Adrenal gland (tissue), 12 donors: ENCODE measurements around the gene OSBPL10. TPM values are rescaled to one million over a fixed set of nuclear protein-coding genes. Genes with fewer than 3 reads are reported as not detected.

Experiments used
- DNase-seq, 7 donors: peaks; one replicate each; pipeline ENCODE4 v3.0.0-alpha.2; 2019 to 2020
- H3K27ac ChIP-seq, 5 donors: fragments of 200-600 bp; sonication (generic) in 4 of 5; 1 replicate in 3 of 5; 2 replicates in 2 of 5; pipeline versions ENCODE4 v1.5.1 to v1.8.0; 2016 to 2020; ENCODE audit warnings: mild to moderate bottlenecking in 1 of 5
- H3K27me3 ChIP-seq: fragments of 200-600 bp; 2 replicates; pipeline ENCODE4 v1.8.0; 2021
- H3K36me3 ChIP-seq, 2 donors: fragments of 200-600 bp; replicated peaks in 1 of 2; 1 replicate in 1 of 2; 2 replicates in 1 of 2; pipeline versions ENCODE4 v1.5.1 to v1.8.0; 2018 to 2022
- H3K4me1 ChIP-seq, 2 donors: fragments of 200-600 bp; replicated peaks in 1 of 2; 1 replicate in 1 of 2; 2 replicates in 1 of 2; pipeline versions ENCODE4 v1.5.1 to v1.8.0; 2018 to 2021
- H3K4me3 ChIP-seq, 4 donors: fragments of 200-600 bp; sonication (generic) in 3 of 4; one replicate each; pipeline ENCODE4 v1.5.1; 2016 to 2018
- H3K9me3 ChIP-seq, 3 donors: fragments of 200-600 bp; sonication (generic) in 1 of 3; replicated peaks in 1 of 3; 1 replicate in 2 of 3; 2 replicates in 1 of 3; pipeline versions ENCODE4 v1.5.1 to v1.8.0; 2016 to 2021
- CTCF ChIP-seq, 6 experiments: fragments of 450-650 bp in 4 of 6; fragments of 200-600 bp in 2 of 6; sonication (generic) in 1 of 6; IDR thresholded peaks; 1 replicate in 5 of 6; 2 replicates in 1 of 6; pipeline versions ENCODE4 v1.5.1 to v1.8.0; 2016 to 2021; ENCODE audit warnings: antibody characterized with exemption in 6 of 6, mild to moderate bottlenecking in 2 of 6, moderate library complexity in 1 of 6
- POLR2A ChIP-seq, 2 donors: fragments of 450-650 bp; IDR thresholded peaks; one replicate each; pipeline ENCODE4 v1.6.1; 2017; ENCODE audit warnings: antibody characterized with exemption in 2 of 2, mild to moderate bottlenecking in 2 of 2, moderate library complexity in 1 of 2
- WGBS, 4 donors: extraction: QIAGEN DNeasy Blood & Tissue Kit in 2 of 4; methylation state at CpG; one replicate each; pipeline versions ENCODE4 v1.1.5 to v1.1.7; 2013 to 2017; 5-methylcytosine and 5-hydroxymethylcytosine counted together
- intact Hi-C, 2 donors: fragments of 100-400 bp; cut with DNase I; formaldehyde crosslinking; loops; one replicate each; pipeline versions ENCODE4 v1.14.1 to v1.15.0; 2022 to 2023
- polyA plus RNA-seq, 3 donors: library from polyadenylated mRNA; stranded (reverse); fragments of 200-250 nt in 2 of 3; fragments of 350-450 nt in 1 of 3; fragmentation: Illumina TruSeq in 1 of 3; extraction: RNeasy Lipid Tissue Mini Kit (QIAGEN cat#74804) in 1 of 3; gene quantifications; one replicate each; pipeline ENCODE4 v1.2.3, GENCODE V29; 2013 to 2014
- total RNA-seq, 9 donors: library from RNA; depleted of rRNA in 4 of 9; stranded (reverse); fragments of >200 nt in 4 of 9; fragments of 120-200 nt in 1 of 9; fragmentation: NEBNext Ultra II Directional in 1 of 9; extraction: Animal tissue kit (Norgen Biotek cat#: 25700) in 1 of 9; gene quantifications; one replicate each; pipeline versions ENCODE4 v1.1.0 to v1.2.4, GENCODE V29; 2013 to 2023
- donor health status: healthy with polysubstance abuse.
- donor health status: Bipolar disorder and iron deficiency.
- donor health status: DM: yes; HTN: yes; CAD: no.
- donor health status: DM: no; HTN: no; CAD: no.
- donor health status: DM: no; HTN: no; CAD: no.
- donor health status: DM: yes; HTN: yes; CAD: no.

The OSBPL10 gene
- total and polyA plus RNA-seq, 12 donors: 2.0 to 55.6 (median 9.4) TPM

DNA sequence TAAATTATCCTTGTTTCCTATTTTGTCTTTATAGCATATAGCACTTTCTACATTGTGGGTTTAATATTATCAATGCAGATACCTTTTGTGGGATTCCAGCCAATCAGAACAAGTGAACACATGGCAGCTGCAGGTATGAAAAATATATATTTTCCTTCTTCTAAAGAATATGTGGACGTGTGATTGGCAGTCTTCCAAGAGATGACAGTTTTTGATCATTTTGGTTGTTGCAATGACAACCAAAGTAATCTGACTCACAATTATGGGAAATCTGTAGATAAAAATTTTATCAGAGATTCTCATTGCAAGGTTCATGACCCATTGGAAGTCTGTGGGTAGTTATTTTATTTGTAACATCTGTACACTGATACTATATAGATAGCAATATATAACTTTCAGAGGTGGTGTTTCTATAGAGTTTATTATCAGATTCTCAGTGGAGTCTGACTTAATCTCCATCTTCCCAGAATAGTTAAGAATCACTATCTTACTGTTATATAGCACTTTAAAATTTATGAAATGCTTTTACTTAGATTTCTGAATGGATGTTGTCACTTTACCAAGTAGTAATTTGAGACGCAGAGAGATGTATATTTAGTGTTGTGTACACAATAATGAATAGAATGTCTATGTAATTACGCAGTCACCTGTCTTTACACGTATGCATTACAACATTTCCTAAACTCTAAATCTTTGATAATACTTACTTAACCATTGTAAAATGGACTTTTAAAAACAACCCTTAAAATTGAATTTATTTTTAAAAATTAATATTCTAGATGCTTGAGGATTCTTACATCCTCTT, 365.8 kb downstream of the OSBPL10 start:
- Histone ChIP-seq H3K27ac (no peak overlapping the region), H3K27me3 (no peaks in the 10 kb centered on the region), H3K9me3 (no peaks in the 10 kb centered on the region), H3K4me1 (peaks cover 0 to 21% of the 10 kb centered on the region in 2 donors), H3K36me3 (peaks cover 0 to 15% of the 10 kb centered on the region in 2 donors), H3K4me3 (no peak overlapping the region)
- TF ChIP-seq POLR2A (IDR thresholded peaks at IDR 0.05): no peak
- TF ChIP-seq CTCF (IDR thresholded peaks at IDR 0.05): no peak
- no peak for DNase-seq
- WGBS, 4 donors: 70 to 85% (median 84%) methylated on average over 4 of the region's 4 CpGs
- intact Hi-C loops: no loop called here

- DNase-seq: no peak
- no peak overlapping the region for H3K4me3 ChIP-seq
- no peak for TF ChIP-seq POLR2A (IDR thresholded peaks at IDR 0.05)
- no peak for TF ChIP-seq CTCF (IDR thresholded peaks at IDR 0.05)
- H3K27me3 ChIP-seq: no peaks in the 10 kb centered on the region
- intact Hi-C loops: no loop called here
- 79 to 85% (median 81%) methylated on average over 5 of the region's 5 CpGs for WGBS, 4 donors
- no peaks in the 10 kb centered on the region for H3K9me3 ChIP-seq
- H3K36me3 ChIP-seq: peaks cover 0 to 5% of the 10 kb centered on the region in 2 donors
- no peak overlapping the region for H3K27ac ChIP-seq
- H3K4me1 ChIP-seq: peaks cover 0 to 21% of the 10 kb centered on the region in 2 donors
Measured at GRCh38 chr3:31614162-31614921, 366.7 kb downstream of the OSBPL10 start.

DNA sequence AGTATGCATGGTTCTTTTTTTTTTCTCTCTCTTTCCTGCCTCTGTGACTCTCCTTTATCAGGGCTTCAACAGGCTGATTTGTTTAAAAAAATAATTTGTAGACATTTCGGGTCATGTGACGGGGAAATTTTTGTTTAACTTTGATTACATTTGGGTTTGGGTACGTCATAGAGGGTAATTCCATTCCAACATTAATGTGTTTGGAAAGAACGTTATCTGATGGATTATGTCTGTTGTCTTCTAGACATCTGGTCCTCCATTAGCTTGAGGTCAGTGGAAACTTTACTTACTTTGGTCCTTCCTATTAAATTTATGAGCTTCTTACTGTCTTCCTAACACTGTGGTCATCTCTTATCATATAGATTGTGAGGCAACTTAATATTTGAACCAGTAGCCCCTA, 367.4 kb downstream of the OSBPL10 start:
- Histone ChIP-seq H3K4me1 (peaks cover 0 to 21% of the 10 kb centered on the region in 2 donors), H3K27me3 (no peaks in the 10 kb centered on the region), H3K4me3 (no peak overlapping the region), H3K36me3 (no peaks in the 10 kb centered on the region), H3K9me3 (no peaks in the 10 kb centered on the region), H3K27ac (no peak overlapping the region)
- 89 to 97% (median 92%) methylated on average over 4 of the region's 4 CpGs for WGBS, 4 donors
- intact Hi-C loops: no loop called here
- no peak for TF ChIP-seq CTCF (IDR thresholded peaks at IDR 0.05)
- DNase-seq: no peak

DNA sequence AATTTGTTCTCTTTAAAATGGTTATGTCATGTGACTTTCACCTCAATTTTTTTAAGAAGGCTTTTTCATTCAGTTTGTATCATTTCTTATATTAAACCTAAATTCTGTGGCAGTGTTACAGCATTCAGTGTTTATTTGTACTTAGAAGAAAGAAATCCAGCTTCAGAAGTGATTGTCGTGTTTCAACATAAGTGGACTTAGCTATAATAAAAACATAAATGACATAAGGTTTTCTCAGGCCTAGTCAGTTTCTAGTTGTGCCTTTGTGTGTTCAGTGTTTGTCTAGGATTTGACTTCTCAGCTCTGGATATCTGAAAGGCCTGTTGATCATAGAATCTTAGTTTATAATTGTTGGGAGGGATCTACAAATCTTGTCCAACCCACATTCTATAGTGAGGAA, 367.9 kb downstream of the OSBPL10 start:
- DNase-seq: no peak
- H3K27me3 ChIP-seq: no peaks in the 10 kb centered on the region
- TF ChIP-seq CTCF (IDR thresholded peaks at IDR 0.05) (no peak), POLR2A (IDR thresholded peaks at IDR 0.05) (no peak)
- 92 to 100% (median 96%) methylated on average over 1 of the region's 1 CpG for WGBS, 4 donors
- no peaks in the 10 kb centered on the region for H3K36me3 ChIP-seq
- no peaks in the 10 kb centered on the region for H3K9me3 ChIP-seq
- H3K27ac ChIP-seq: no peak overlapping the region
- peaks cover 0 to 21% of the 10 kb centered on the region in 2 donors for H3K4me1 ChIP-seq
- H3K4me3 ChIP-seq: no peak overlapping the region
- intact Hi-C loops: no loop called here
